Adrenal gland (tissue), 12 donors: ENCODE data around the gene DLEC1. TPM values are rescaled to one million over a fixed set of nuclear protein-coding genes. Genes with fewer than 3 reads are reported as not detected.

Experiments used
- DNase-seq, 7 donors: peaks; one replicate each; pipeline ENCODE4 v3.0.0-alpha.2; 2019 to 2020
- H3K27ac ChIP-seq, 5 donors: fragments of 200-600 bp; sonication (generic) in 4 of 5; 1 replicate in 3 of 5; 2 replicates in 2 of 5; pipeline versions ENCODE4 v1.5.1 to v1.8.0; 2016 to 2020; ENCODE audit warnings: mild to moderate bottlenecking in 1 of 5
- H3K27me3 ChIP-seq: fragments of 200-600 bp; 2 replicates; pipeline ENCODE4 v1.8.0; 2021
- H3K36me3 ChIP-seq, 2 donors: fragments of 200-600 bp; replicated peaks in 1 of 2; 1 replicate in 1 of 2; 2 replicates in 1 of 2; pipeline versions ENCODE4 v1.5.1 to v1.8.0; 2018 to 2022
- H3K4me1 ChIP-seq, 2 donors: fragments of 200-600 bp; replicated peaks in 1 of 2; 1 replicate in 1 of 2; 2 replicates in 1 of 2; pipeline versions ENCODE4 v1.5.1 to v1.8.0; 2018 to 2021
- H3K4me3 ChIP-seq, 4 donors: fragments of 200-600 bp; sonication (generic) in 3 of 4; one replicate each; pipeline ENCODE4 v1.5.1; 2016 to 2018
- H3K9me3 ChIP-seq, 3 donors: fragments of 200-600 bp; sonication (generic) in 1 of 3; replicated peaks in 1 of 3; 1 replicate in 2 of 3; 2 replicates in 1 of 3; pipeline versions ENCODE4 v1.5.1 to v1.8.0; 2016 to 2021
- CTCF ChIP-seq, 6 experiments: fragments of 450-650 bp in 4 of 6; fragments of 200-600 bp in 2 of 6; sonication (generic) in 1 of 6; IDR thresholded peaks; 1 replicate in 5 of 6; 2 replicates in 1 of 6; pipeline versions ENCODE4 v1.5.1 to v1.8.0; 2016 to 2021; ENCODE audit warnings: antibody characterized with exemption in 6 of 6, mild to moderate bottlenecking in 2 of 6, moderate library complexity in 1 of 6
- POLR2A ChIP-seq, 2 donors: fragments of 450-650 bp; IDR thresholded peaks; one replicate each; pipeline ENCODE4 v1.6.1; 2017; ENCODE audit warnings: antibody characterized with exemption in 2 of 2, mild to moderate bottlenecking in 2 of 2, moderate library complexity in 1 of 2
- WGBS, 4 donors: extraction: QIAGEN DNeasy Blood & Tissue Kit in 2 of 4; methylation state at CpG; one replicate each; pipeline versions ENCODE4 v1.1.5 to v1.1.7; 2013 to 2017; 5-methylcytosine and 5-hydroxymethylcytosine counted together
- intact Hi-C, 2 donors: fragments of 100-400 bp; cut with DNase I; formaldehyde crosslinking; loops; one replicate each; pipeline versions ENCODE4 v1.14.1 to v1.15.0; 2022 to 2023
- polyA plus RNA-seq, 3 donors: library from polyadenylated mRNA; stranded (reverse); fragments of 200-250 nt in 2 of 3; fragments of 350-450 nt in 1 of 3; fragmentation: Illumina TruSeq in 1 of 3; extraction: RNeasy Lipid Tissue Mini Kit (QIAGEN cat#74804) in 1 of 3; gene quantifications; one replicate each; pipeline ENCODE4 v1.2.3, GENCODE V29; 2013 to 2014
- total RNA-seq, 9 donors: library from RNA; depleted of rRNA in 4 of 9; stranded (reverse); fragments of >200 nt in 4 of 9; fragments of 120-200 nt in 1 of 9; fragmentation: NEBNext Ultra II Directional in 1 of 9; extraction: Animal tissue kit (Norgen Biotek cat#: 25700) in 1 of 9; gene quantifications; one replicate each; pipeline versions ENCODE4 v1.1.0 to v1.2.4, GENCODE V29; 2013 to 2023
- donor health status: healthy with polysubstance abuse.
- donor health status: Bipolar disorder and iron deficiency.
- donor health status: DM: yes; HTN: yes; CAD: no.
- donor health status: DM: no; HTN: no; CAD: no.
- donor health status: DM: no; HTN: no; CAD: no.
- donor health status: DM: yes; HTN: yes; CAD: no.

DLEC1 gene
- total and polyA plus RNA-seq, 12 donors: 0.18 to 2.0 (median 1.1) TPM

DNA sequence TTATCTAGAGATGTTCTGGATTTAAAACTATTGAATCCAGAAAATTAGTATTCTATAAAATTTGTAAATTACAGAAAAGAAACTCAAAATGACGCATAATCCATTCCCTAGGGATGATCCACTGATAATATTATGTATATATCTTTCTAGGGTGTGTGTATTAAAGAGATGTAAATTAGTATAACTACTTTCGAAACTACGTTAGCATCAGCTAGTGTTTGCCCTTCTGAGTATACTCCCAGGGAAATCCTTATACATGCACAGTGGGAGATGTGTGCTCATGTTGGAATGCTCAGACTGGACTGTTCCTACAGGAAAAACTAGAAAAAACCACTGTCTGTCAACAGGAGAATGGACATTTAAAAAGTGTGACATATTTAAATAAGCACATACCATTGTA is 61.5 kb downstream of the DLEC1 start:
- DNase-seq: no peak
- intact Hi-C loops: no loop called here
- Histone ChIP-seq H3K9me3 (no peaks in the 10 kb centered on the region), H3K27ac (no peak overlapping the region), H3K4me3 (no peak overlapping the region), H3K4me1 (no peaks in the 10 kb centered on the region), H3K36me3 (no peaks in the 10 kb centered on the region), H3K27me3 (no peaks in the 10 kb centered on the region)
- no peak for TF ChIP-seq POLR2A (IDR thresholded peaks at IDR 0.05)
- TF ChIP-seq CTCF (IDR thresholded peaks at IDR 0.05): no peak
- WGBS, 4 donors: 80 to 91% (median 85%) methylated on average over 3 of the region's 3 CpGs

DNA sequence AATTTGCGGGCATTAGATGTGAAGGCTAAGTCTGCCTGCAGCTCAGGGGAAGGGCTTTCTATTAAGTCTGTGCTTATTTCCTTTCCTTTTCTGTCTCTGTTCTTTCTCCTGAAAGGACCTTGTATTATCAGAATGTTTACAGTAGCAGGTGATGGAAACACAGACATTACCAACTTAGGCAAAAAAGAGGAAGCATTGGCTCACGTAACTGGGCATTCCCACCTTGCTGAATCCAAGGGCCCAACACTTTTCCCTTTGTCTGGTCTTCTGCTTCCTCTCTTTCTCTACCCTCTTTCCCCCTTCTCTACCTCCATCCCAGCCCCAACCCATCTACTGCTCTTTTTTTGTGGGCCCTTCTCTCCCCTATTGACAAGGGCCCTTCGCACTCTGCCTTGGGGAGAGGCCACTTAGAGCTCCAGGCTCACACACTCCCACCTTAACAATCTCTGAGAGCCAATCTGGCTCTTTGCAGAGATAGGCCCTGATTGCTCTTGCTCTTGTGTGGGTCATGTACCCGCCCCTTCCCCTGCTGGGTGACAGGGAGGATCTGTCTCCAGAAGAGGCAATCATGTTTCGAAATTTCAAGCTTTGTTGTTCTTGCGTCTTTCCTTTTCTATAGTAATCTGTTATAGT is 62.9 kb downstream of the DLEC1 start:
- no peak for DNase-seq
- no peaks in the 10 kb centered on the region for H3K4me1 ChIP-seq
- TF ChIP-seq CTCF (IDR thresholded peaks at IDR 0.05): no peak
- TF ChIP-seq POLR2A (IDR thresholded peaks at IDR 0.05): no peak
- H3K36me3 ChIP-seq: no peaks in the 10 kb centered on the region
- H3K4me3 ChIP-seq: no peak overlapping the region
- no peak overlapping the region for H3K27ac ChIP-seq
- intact Hi-C loops: no loop called here
- H3K27me3 ChIP-seq: no peaks in the 10 kb centered on the region
- 80 to 87% (median 82%) methylated on average over 6 of the region's 6 CpGs for WGBS, 4 donors
- H3K9me3 ChIP-seq: no peaks in the 10 kb centered on the region

GRCh38 chr3:38102444-38102814 is 63.4 kb downstream of the DLEC1 start:
- no peak overlapping the region for H3K4me3 ChIP-seq
- 67 to 77% (median 69%) methylated on average over 1 of the region's 1 CpG for WGBS, 4 donors
- no peaks in the 10 kb centered on the region for H3K27me3 ChIP-seq
- DNase-seq: no peak
- H3K36me3 ChIP-seq: no peaks in the 10 kb centered on the region
- no peak overlapping the region for H3K27ac ChIP-seq
- TF ChIP-seq POLR2A (IDR thresholded peaks at IDR 0.05) (no peak), CTCF (IDR thresholded peaks at IDR 0.05) (no peak)
- intact Hi-C loops: no loop called here
- no peaks in the 10 kb centered on the region for H3K9me3 ChIP-seq
- H3K4me1 ChIP-seq: no peaks in the 10 kb centered on the region

GRCh38 chr3:38105525-38105924 is 66.5 kb downstream of the DLEC1 start:
- no peaks in the 10 kb centered on the region for H3K9me3 ChIP-seq
- 36 to 39% (median 38%) methylated on average over 1 of the region's 1 CpG for WGBS, 4 donors
- intact Hi-C loops: no loop called here
- H3K27me3 ChIP-seq: no peaks in the 10 kb centered on the region
- H3K27ac ChIP-seq: no peak overlapping the region
- no peak for DNase-seq
- no peak for TF ChIP-seq CTCF (IDR thresholded peaks at IDR 0.05)
- no peak for TF ChIP-seq POLR2A (IDR thresholded peaks at IDR 0.05)
- no peaks in the 10 kb centered on the region for H3K36me3 ChIP-seq
- no peak overlapping the region for H3K4me3 ChIP-seq
- no peaks in the 10 kb centered on the region for H3K4me1 ChIP-seq
